ENCODE measurements around the gene LRP11.

DNA sequence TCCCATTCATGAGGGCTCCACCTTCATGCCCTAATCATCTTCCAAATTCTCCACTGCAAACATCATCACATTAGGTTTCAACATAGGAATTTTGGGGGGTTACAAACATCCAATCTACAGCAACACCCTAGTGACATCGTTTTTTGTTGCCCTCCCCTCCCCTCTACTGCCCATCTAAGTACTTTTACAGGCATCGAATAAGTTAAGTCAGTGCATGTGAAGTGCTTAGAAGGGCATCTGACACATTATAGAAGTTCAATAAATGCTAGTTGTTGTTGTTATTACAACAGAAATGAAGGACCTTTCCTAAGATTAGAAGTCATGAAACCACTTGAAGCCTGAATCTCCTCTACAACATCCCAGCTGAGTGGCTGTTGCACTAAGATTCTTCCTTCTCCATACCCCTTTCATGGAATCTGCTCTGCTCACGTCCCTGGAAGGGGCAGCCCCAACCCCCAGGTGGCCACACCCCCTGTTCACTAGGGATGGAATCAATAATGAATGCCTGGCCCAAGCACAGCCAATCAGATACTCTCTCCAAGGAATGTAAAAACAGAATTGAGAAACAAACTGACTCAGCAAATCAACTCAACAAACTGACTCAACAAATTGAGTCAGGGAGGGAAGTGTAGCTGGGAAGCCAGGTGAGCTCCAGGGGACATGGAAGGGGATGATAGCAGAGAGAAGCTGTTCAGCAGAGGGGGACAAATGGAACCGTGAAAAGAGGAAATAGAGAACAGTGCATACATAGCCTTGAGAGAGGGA is 3.9 kb upstream of the LRP11 start:
- TF ChIP-seq POLR2A (IDR thresholded peaks at IDR 0.05), result no peak
- TF ChIP-seq, protein P1, sequence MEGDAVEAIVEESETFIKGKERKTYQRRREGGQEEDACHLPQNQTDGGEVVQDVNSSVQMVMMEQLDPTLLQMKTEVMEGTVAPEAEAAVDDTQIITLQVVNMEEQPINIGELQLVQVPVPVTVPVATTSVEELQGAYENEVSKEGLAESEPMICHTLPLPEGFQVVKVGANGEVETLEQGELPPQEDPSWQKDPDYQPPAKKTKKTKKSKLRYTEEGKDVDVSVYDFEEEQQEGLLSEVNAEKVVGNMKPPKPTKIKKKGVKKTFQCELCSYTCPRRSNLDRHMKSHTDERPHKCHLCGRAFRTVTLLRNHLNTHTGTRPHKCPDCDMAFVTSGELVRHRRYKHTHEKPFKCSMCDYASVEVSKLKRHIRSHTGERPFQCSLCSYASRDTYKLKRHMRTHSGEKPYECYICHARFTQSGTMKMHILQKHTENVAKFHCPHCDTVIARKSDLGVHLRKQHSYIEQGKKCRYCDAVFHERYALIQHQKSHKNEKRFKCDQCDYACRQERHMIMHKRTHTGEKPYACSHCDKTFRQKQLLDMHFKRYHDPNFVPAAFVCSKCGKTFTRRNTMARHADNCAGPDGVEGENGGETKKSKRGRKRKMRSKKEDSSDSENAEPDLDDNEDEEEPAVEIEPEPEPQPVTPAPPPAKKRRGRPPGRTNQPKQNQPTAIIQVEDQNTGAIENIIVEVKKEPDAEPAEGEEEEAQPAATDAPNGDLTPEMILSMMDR (IDR thresholded peaks at IDR 0.05), result no peak

Measured in lower leg skin (tissue), 3 donors.